PC-3 (cell line): ENCODE measurements around the gene TOP3A.

ENCODE experiments used
- EZH2 ChIP-seq: fragments of 300-600 bp; sonication (generic); IDR thresholded peaks from one replicate; pipeline ENCODE4 v1.6.1; 2017; ENCODE audit warnings: antibody characterized with exemption, mild to moderate bottlenecking, low read length; ENCODE audit not compliant: unreplicated experiment
- TF ChIP-seq, protein P1 (sequence below): fragments of 300-600 bp; sonication (generic); conservative IDR thresholded peaks from 2 replicates; pipeline ENCODE4 v1.5.1; 2017; ENCODE audit warnings: antibody characterized with exemption, low read depth, mild to moderate bottlenecking, low read length

DNA sequence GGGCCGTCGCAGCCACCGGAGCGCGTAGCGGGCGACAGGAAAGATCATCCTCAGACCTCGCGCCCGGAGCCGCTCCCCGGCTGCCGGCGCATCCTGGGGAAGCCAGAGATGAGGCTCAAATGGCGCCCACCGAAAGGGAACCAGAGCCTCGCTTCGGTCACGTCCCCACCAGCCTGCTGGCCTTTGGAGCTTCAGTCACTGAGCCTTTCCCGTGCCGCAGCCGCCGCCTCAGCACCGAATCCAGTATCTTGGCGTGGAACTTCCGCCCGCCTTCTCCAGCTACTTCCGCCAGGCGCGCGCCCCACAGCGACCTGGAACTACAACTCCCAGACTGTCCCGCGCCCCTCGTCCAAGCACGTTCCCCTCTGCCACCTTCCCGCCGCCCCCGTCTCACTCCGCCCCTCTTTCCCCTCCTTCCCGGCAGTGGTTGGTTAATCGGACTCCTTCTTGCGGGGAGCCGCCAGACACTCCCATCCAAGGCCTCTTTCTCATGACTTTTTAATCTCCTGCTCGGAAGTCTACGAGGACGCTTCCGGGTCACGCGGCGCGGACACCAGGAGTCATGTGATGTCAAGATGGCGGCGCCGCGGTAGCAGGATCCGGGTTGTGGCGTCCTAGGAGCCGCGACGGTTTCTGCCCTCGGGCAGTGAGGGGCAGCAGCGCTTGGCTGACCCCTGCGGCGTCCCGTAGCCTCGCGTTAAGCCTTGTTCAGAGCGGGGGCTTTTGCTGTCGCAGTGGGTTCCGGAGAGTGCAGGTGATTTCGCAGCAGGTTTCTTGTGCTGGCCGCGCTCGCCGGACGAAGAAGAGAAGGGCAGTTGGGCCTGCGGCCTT lies at the start of gene TOP3A, which contains the start of gene SMCR8:
- TF ChIP-seq EZH2: no peak
- TF ChIP-seq, protein P1, sequence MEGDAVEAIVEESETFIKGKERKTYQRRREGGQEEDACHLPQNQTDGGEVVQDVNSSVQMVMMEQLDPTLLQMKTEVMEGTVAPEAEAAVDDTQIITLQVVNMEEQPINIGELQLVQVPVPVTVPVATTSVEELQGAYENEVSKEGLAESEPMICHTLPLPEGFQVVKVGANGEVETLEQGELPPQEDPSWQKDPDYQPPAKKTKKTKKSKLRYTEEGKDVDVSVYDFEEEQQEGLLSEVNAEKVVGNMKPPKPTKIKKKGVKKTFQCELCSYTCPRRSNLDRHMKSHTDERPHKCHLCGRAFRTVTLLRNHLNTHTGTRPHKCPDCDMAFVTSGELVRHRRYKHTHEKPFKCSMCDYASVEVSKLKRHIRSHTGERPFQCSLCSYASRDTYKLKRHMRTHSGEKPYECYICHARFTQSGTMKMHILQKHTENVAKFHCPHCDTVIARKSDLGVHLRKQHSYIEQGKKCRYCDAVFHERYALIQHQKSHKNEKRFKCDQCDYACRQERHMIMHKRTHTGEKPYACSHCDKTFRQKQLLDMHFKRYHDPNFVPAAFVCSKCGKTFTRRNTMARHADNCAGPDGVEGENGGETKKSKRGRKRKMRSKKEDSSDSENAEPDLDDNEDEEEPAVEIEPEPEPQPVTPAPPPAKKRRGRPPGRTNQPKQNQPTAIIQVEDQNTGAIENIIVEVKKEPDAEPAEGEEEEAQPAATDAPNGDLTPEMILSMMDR: no peak
